ENCODE measurements around the gene SLC4A1AP. TPM values are rescaled to one million over a fixed set of nuclear protein-coding genes. Genes with fewer than 3 reads are reported as not detected.
A peak's percentile ranks its signal among the peaks of the same experiment; 100 is the strongest.

Gene SLC4A1AP
- total RNA-seq, 6 donors from 2014 or later: 15.8 to 44.0 (median 21.6) TPM

DNA sequence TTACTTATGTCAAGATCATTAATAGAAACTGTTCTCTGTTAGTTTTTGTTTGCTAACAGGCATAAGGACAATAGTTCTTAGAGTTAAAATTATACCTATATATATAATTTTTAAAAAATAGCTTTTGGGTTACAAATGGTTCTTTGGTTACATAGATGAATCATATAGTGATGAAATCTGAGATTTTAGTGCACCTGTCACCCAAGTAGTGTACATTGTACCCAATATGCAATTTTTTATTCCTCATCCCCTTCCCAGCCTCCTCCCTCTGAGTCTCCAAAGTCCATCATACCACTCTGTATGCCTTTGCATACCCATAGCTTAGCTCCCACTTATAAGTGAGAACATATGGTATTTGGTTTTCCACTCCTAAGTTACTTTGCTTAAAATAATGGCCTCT is 26.4 kb downstream of the SLC4A1AP start:
- H3K9me3 ChIP-seq: no peaks in the 10 kb centered on the region
- H3K4me3 ChIP-seq: no peak overlapping the region
- H3K36me3 ChIP-seq: peaks cover 14 to 78% (median 37%) of the 10 kb centered on the region in 4 donors
- H3K4me1 ChIP-seq: no peaks in the 10 kb centered on the region
- no peak for DNase-seq
- TF ChIP-seq POLR2AphosphoS5 (IDR thresholded peaks at IDR 0.05): no peak
- TF ChIP-seq EP300 (IDR thresholded peaks at IDR 0.05): no peak
- no peak for TF ChIP-seq POLR2A (IDR thresholded peaks at IDR 0.05)
- TF ChIP-seq, protein P1, sequence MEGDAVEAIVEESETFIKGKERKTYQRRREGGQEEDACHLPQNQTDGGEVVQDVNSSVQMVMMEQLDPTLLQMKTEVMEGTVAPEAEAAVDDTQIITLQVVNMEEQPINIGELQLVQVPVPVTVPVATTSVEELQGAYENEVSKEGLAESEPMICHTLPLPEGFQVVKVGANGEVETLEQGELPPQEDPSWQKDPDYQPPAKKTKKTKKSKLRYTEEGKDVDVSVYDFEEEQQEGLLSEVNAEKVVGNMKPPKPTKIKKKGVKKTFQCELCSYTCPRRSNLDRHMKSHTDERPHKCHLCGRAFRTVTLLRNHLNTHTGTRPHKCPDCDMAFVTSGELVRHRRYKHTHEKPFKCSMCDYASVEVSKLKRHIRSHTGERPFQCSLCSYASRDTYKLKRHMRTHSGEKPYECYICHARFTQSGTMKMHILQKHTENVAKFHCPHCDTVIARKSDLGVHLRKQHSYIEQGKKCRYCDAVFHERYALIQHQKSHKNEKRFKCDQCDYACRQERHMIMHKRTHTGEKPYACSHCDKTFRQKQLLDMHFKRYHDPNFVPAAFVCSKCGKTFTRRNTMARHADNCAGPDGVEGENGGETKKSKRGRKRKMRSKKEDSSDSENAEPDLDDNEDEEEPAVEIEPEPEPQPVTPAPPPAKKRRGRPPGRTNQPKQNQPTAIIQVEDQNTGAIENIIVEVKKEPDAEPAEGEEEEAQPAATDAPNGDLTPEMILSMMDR (IDR thresholded peaks at IDR 0.05): no peak
- ATAC-seq (ENCODE audit: low FRiP score in 2 of 2): no peak
- no peaks in the 10 kb centered on the region for H3K27me3 ChIP-seq
- no peak overlapping the region for H3K27ac ChIP-seq

GRCh38 chr2:27697660-27698059 is 34.0 kb downstream of the SLC4A1AP start:
- H3K36me3 ChIP-seq: peaks cover 6 to 45% (median 11%) of the 10 kb centered on the region in 4 donors
- peaks cover 0 to 11% (median 5%) of the 10 kb centered on the region in 4 donors for H3K4me1 ChIP-seq
- H3K27ac ChIP-seq: no peak overlapping the region
- no peak overlapping the region for H3K4me3 ChIP-seq
- DNase-seq: no peak
- no peaks in the 10 kb centered on the region for H3K9me3 ChIP-seq
- ATAC-seq (ENCODE audit: low FRiP score in 2 of 2): no peak
- WGBS, 2 donors: 76 to 85% methylated on average over 1 of the region's 1 CpG
- no peaks in the 10 kb centered on the region for H3K27me3 ChIP-seq
- TF ChIP-seq, protein P1 (IDR thresholded peaks at IDR 0.05): no peak
- TF ChIP-seq POLR2A (IDR thresholded peaks at IDR 0.05) (no peak), EP300 (IDR thresholded peaks at IDR 0.05) (no peak), POLR2AphosphoS5 (IDR thresholded peaks at IDR 0.05) (no peak)

- peak in 1 of 2 donors; percentile 63 for ATAC-seq (ENCODE audit: low FRiP score in 2 of 2)
- Histone ChIP-seq H3K27ac (peak overlapping the region in 3 of 4 donors; percentile 13 to 65 (median 29)), H3K27me3 (no peaks in the 10 kb centered on the region), H3K9me3 (no peaks in the 10 kb centered on the region), H3K36me3 (peaks cover 0 to 6% (median 0%) of the 10 kb centered on the region in 4 donors), H3K4me1 (peaks cover 23 to 39% (median 29%) of the 10 kb centered on the region in 4 donors), H3K4me3 (no peak overlapping the region)
- DNase-seq: peak in 1 of 2 donors; percentile 94
- TF ChIP-seq POLR2A (IDR thresholded peaks at IDR 0.05) (no peak), POLR2AphosphoS5 (IDR thresholded peaks at IDR 0.05) (peak; percentile 86), EP300 (IDR thresholded peaks at IDR 0.05) (peak; percentile 32 to 84 (median 42))
- TF ChIP-seq, protein P1 (IDR thresholded peaks at IDR 0.05): no peak
- WGBS, 2 donors: 41 to 55% methylated on average over 5 of the region's 5 CpGs
These were observed 38.0 kb downstream of the SLC4A1AP start for GRCh38 chr2:27701676-27702075.

GRCh38 chr2:27702302-27702701 is 38.6 kb downstream of the SLC4A1AP start:
- Histone ChIP-seq H3K9me3 (no peaks in the 10 kb centered on the region), H3K27ac (peak overlapping the region in 1 of 4 donors; percentile 65), H3K4me3 (no peak overlapping the region), H3K4me1 (peaks cover 28 to 45% (median 33%) of the 10 kb centered on the region in 4 donors), H3K36me3 (no peaks in the 10 kb centered on the region), H3K27me3 (no peaks in the 10 kb centered on the region)
- 83 to 100% methylated on average over 1 of the region's 1 CpG for WGBS, 2 donors
- ATAC-seq (ENCODE audit: low FRiP score in 2 of 2): no peak
- no peak for DNase-seq
- TF ChIP-seq EP300 (IDR thresholded peaks at IDR 0.05) (no peak), POLR2AphosphoS5 (IDR thresholded peaks at IDR 0.05) (no peak), POLR2A (IDR thresholded peaks at IDR 0.05) (no peak)
- TF ChIP-seq, protein P1 (IDR thresholded peaks at IDR 0.05): no peak

All from upper lobe of left lung (tissue), 6 donors.